Mesothelial cell of epicardium (in vitro differentiated cells): ENCODE measurements around the gene EEF1E1. TPM values are rescaled to one million over a fixed set of nuclear protein-coding genes. Genes with fewer than 3 reads are reported as not detected.

ENCODE experiments used
- DNase-seq, 2 experiments: peaks; one replicate each; pipeline ENCODE4 v3.0.0; 2021; ENCODE audit warnings: low spot score in 2 of 2; ENCODE audit not compliant: unreplicated experiment in 2 of 2
- H3K27ac Mint-ChIP-seq: 2 replicates; pipeline ENCODE4 v1.8.0; 2021; ENCODE audit warnings: mixed read lengths
- H3K27me3 Mint-ChIP-seq: 2 replicates; pipeline ENCODE4 v1.8.0; 2021; ENCODE audit warnings: low read depth, mixed read lengths
- H3K36me3 Mint-ChIP-seq: 2 replicates; pipeline ENCODE4 v1.8.0; 2021; ENCODE audit warnings: mixed read lengths
- H3K4me1 Mint-ChIP-seq: 2 replicates; pipeline ENCODE4 v1.8.0; 2021; ENCODE audit warnings: mixed read lengths
- H3K4me3 Mint-ChIP-seq: 2 replicates; pipeline ENCODE4 v1.8.0; 2021; ENCODE audit warnings: mild to moderate bottlenecking, moderate library complexity, mixed read lengths
- H3K9me3 Mint-ChIP-seq: 2 replicates; pipeline ENCODE4 v1.8.0; 2021; ENCODE audit warnings: mixed read lengths
- CTCF ChIP-seq: fragments of 200-600 bp; sonication (generic); IDR thresholded peaks from one replicate; pipeline ENCODE4 v1.5.0; 2021; ENCODE audit warnings: antibody characterized with exemption; ENCODE audit not compliant: unreplicated experiment
- total RNA-seq: library from RNA; stranded (reverse); gene quantifications from 3 replicates; pipeline ENCODE4 v1.2.1, GENCODE V29; 2021

EEF1E1 gene
- total RNA-seq, 1 donor from 2014 or later: 34.0 TPM

DNA sequence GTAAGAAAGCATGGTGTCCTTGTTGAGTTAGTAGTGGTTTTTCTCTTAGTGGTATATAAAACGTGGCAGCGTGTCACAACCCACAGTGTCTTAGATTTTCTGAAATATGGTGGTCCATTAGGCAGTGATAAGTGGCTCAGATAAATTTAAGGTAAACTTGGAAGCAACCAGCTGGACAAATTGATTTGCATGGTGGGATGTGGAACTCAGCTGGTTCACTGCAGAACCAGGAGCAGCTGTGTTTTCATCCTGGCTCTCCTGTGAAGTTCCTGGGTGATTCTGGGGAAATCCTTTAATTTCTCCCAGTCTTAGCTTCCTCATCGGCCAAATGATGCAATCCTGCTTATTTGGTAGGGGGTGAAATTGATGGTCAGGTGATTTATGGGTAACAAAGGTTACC is 32.9 kb upstream of the EEF1E1 start:
- Mint-ChIP-seq H3K4me3 (no peak overlapping the region), H3K27ac (no peak overlapping the region), H3K9me3 (no peaks in the 10 kb centered on the region), H3K4me1 (peaks cover 17% of the 10 kb centered on the region), H3K27me3 (peaks cover 2% of the 10 kb centered on the region), H3K36me3 (no peaks in the 10 kb centered on the region)
- no peak for TF ChIP-seq CTCF
- DNase-seq: no peak

DNA sequence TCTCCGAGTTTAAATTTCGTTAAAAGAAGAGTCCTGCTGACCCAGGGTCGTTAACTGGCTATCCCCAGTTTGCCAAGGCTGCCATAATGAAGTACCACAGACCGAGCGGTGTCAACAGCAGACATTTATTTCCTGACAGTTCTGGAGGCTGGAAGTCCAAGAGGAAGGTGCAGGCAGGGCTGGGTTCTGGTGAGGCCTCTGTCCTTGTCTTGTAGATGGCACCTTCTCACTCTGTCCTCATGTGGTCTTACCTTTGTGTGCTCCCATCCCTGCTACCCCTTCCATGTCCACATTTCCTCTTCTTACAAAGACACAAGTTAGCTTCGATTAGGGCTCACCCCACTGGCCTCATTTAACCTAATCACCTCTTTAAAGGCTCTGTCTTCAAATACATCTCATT is 29.8 kb upstream of the EEF1E1 start:
- Mint-ChIP-seq H3K27ac (no peak overlapping the region), H3K36me3 (no peaks in the 10 kb centered on the region), H3K27me3 (peaks cover 2% of the 10 kb centered on the region), H3K4me1 (peaks cover 10% of the 10 kb centered on the region), H3K4me3 (no peak overlapping the region), H3K9me3 (no peaks in the 10 kb centered on the region)
- no peak for TF ChIP-seq CTCF
- DNase-seq: no peak

DNA sequence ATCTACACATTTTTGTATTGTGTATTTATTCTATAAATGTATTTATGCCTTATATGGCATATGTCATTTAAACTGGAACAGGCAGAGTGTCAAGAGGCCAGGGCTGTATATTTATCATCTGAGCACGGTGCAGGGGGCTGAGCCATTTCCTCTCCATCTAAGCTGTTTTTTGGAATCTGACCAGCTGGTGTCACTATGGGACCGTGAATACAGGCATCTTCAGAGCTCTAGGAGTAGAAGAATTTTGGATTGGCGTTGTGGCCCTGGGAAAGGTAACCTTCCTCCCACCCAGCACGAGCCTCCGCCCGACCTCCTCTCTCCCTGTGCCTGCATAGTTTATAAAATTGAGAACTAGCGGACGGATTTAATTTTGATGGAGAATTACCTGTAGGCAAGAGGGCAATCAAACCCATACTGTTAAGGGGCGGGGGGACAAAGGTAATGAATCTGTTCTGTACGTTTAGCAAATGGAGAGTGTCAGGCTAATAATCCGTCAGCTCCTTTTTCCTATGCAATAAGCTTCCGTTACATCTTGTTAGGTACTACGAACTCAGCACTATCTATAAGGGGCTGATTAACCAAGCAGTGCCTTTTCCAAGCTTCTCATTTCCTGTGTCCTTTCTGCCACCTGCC is 29.0 kb upstream of the EEF1E1 start:
- peak overlapping the region; percentile 58 for H3K4me3 Mint-ChIP-seq
- H3K9me3 Mint-ChIP-seq: no peaks in the 10 kb centered on the region
- H3K4me1 Mint-ChIP-seq: peaks cover 7% of the 10 kb centered on the region
- no peaks in the 10 kb centered on the region for H3K36me3 Mint-ChIP-seq
- peak overlapping the region; percentile 48 for H3K27ac Mint-ChIP-seq
- peaks cover 2% of the 10 kb centered on the region for H3K27me3 Mint-ChIP-seq
- no peak for TF ChIP-seq CTCF
- DNase-seq: peak; percentile 26 to 71

GRCh38 chr6:8130399-8130798 is 28.1 kb upstream of the EEF1E1 start:
- no peak for DNase-seq
- H3K9me3 Mint-ChIP-seq: no peaks in the 10 kb centered on the region
- peaks cover 2% of the 10 kb centered on the region for H3K27me3 Mint-ChIP-seq
- H3K36me3 Mint-ChIP-seq: no peaks in the 10 kb centered on the region
- peaks cover 7% of the 10 kb centered on the region for H3K4me1 Mint-ChIP-seq
- TF ChIP-seq CTCF: no peak
- no peak overlapping the region for H3K27ac Mint-ChIP-seq
- H3K4me3 Mint-ChIP-seq: no peak overlapping the region

DNA sequence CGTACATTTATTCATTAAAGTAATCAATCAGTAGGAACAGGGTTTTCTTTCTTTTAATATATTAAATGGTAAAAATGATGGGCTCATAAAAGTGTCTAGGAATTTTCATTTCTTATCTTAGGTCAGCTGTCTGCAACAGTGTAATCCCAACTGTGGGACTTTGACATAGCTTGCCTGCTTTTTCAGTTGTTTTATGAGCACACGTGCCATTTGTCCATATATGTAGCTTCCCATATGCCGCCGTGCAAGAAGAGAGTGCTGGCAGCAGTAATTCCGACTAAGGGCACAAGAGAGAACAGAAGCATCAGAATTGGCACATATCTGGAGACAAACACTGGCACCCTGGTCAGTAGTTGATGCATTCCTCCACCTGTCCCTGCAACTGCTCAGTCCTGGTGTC is 20.9 kb upstream of the EEF1E1 start:
- no peak overlapping the region for H3K4me3 Mint-ChIP-seq
- peaks cover 7% of the 10 kb centered on the region for H3K9me3 Mint-ChIP-seq
- H3K27ac Mint-ChIP-seq: no peak overlapping the region
- peaks cover 13% of the 10 kb centered on the region for H3K4me1 Mint-ChIP-seq
- no peak for TF ChIP-seq CTCF
- DNase-seq: no peak
- no peaks in the 10 kb centered on the region for H3K27me3 Mint-ChIP-seq
- no peaks in the 10 kb centered on the region for H3K36me3 Mint-ChIP-seq

- Mint-ChIP-seq H3K4me1 (no peaks in the 10 kb centered on the region), H3K27me3 (peaks cover 3% of the 10 kb centered on the region), H3K36me3 (no peaks in the 10 kb centered on the region), H3K27ac (no peak overlapping the region), H3K4me3 (no peak overlapping the region), H3K9me3 (peaks cover 5% of the 10 kb centered on the region)
- no peak for DNase-seq
- TF ChIP-seq CTCF: no peak
Observed at GRCh38 chr6:8114956-8115355, 12.6 kb upstream of the EEF1E1 start.
